Measurements from ENCODE around the gene MLF1.
A peak's percentile ranks its signal among the peaks of the same experiment; 100 is the strongest.
"Not testable (repeated sequence)": the region's sequence is repeated elsewhere in the genome, so short reads cannot be mapped to it uniquely, and the experiment has no call there.

MLF1 gene, protein sequence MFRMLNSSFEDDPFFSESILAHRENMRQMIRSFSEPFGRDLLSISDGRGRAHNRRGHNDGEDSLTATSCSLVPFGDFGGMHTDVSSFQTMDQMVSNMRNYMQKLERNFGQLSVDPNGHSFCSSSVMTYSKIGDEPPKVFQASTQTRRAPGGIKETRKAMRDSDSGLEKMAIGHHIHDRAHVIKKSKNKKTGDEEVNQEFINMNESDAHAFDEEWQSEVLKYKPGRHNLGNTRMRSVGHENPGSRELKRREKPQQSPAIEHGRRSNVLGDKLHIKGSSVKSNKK

DNA sequence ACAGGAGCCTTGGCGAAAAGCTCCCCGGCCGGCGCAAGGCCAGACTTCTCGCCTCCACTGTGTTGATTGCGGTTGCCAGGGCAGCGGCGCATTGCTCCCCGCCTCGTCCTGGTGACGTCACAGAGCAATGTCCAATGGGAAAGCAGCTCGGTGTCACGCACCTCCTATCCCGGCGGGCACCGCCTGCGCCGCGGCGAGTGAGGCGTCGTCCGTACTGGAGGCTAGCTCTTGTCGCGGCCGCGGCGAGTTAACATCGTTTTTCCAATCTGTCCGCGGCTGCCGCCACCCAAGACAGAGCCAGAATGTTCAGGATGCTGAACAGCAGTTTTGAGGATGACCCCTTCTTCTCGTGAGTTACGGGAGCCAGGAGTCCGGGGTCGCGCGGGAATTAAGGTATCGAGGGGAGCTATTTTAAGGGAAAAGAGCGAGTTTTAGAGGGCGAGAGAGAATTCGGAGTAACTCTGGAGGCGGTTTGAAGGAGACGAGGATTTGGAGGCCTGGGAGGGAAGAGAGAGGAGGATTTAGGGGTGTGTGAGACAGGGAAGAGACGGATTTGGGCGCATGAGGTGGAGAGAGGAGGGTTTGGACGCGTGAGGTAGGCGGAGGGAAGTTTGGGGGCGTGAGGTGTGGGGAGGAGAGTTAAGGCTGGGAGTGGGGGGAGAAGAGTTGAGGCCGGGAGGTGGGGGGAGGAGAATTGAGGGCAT is at the start of gene MLF1:
MLF1 (plus strand) TSS at position 196 of the 704 bp plus-strand sequence; CDS start at position 303, 107 bp downstream.
- DNase-seq, result peak; percentile 84

DNA sequence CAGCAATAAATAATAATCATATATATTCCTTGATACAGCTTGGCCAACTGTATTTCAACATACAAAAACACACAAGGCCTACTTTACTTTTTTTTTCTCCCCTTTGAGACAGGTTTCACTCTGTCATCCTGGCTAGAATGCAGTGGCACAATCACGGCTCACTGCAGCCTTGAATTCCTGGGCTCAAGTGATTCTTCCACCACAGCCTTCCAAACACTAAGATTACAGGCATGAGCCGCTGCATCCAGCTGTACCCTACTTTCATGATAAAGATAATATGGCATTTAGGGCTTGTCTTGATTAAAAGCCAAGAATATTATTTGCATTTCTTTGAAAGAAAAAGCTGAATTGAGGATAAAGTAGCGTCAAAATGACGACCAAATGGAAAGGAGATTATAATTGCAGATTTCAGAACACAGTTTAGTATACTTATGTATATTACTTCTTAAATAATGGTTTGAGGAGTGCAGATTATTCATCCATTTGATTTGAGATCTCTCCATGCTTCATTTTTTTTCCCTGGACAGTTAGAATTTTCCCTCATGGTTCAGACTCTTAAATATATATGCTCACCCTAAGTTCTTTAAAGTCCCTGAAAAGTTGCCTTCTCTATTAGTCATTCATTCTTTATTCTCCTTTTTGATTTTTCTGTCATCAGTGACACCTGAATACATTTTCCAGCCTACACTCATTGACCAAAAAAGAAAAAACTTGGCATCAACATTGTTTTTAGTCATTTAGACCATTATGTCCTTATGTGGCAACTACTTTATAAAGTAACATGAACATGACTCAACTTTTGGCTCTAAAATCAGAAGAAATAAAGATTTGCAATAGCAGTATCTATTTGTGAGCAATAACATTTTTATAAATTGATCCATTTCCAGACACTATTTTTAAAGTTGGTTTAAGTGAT is 48.5 kb upstream of the MLF1 start:
- DNase-seq, result no peak

DNA sequence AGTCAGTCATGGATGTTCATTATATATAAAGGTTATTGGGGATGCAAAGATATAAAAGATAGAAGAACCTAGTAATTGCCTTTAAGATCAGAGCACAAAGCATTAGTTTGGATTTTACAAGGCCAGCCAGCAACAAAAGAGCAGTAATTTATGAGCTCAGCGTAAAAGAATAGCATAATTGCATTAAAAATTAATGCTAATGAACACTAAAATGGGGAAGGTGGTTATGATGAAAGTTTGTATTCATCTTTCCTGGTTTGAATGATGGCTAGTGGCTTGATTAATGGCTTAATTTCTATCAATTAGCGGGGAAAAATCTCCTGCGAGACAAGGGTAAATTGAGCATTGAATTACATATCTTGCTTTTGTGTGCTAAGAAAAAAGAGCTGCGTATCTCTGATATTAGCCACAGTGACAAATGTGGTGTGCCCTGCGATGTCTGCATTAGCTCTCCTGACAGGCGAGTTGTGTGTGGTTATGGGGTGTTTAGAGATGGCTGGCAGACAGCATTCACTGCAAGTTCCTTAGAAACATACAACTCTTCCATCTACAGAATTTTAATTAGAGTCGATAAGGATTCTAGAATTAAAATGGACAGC is 42.8 kb upstream of the MLF1 start:
- DNase-seq, result no peak

DNA sequence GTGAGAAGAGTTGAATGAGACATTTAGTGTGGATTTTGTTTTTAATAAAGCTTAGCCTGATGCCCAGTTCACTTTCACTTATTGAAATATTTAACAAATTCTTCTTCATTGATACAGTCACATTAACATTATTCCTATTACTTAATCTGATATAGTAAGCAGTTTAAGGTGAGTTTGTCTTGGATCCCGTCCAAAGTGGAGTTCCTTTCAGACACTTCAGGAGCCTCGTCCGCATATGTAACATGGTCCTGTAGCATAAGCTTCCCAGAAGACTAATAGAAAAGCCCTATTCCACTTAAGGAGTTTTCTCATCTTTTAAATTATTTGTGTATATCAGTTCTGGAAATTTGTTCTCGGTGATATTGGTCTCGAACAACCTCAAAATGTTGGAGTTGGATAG is 39.7 kb upstream of the MLF1 start:
- DNase-seq, result no peak

DNA sequence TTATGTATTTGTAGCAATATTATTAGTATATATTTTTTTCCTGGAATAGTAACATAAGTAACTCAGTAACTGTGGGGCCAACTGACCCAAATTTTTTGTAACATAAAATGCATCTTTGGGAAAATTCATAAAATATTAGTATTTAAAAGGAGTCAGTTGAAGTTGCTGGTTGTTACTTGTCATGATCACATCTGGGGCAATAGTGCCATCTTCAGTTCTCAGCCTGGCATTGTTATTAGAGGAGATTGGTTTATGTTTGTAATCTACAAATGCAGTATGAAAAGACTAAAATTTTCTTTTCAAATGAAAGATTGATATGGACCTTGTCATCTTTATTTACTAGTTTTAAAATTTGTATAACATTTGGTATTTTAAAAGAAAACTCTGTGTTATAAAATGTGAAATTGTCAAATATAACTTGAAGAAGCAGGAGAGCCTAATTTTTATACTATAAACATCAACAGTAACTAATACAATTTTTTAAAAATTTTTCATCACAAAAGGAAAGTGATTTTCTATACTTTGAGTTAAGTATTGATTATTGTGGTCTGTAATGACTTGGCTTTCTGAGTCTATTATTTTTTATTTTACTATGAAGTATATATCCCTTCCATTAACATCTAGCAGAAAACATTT is 38.8 kb upstream of the MLF1 start:
- DNase-seq, result peak; percentile 9

DNA sequence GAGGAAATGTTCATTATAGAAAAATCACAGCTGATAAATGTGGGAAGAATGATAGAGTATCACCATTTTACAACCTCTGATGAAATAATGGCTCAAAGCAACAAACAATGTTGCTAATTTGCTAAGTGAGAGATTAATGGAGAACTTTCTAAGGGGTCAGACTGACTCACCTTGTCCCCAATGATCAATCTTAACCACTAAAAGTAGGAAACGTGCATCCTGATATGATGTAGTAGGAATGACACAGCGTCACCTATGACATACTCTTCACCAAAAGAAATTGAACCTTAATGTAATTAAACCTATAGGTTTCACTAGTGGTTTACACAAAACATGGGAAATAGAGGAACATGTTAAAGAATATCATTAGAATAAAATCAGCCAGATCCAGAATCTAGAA is 35.1 kb upstream of the MLF1 start:
- no peak for DNase-seq

DNA sequence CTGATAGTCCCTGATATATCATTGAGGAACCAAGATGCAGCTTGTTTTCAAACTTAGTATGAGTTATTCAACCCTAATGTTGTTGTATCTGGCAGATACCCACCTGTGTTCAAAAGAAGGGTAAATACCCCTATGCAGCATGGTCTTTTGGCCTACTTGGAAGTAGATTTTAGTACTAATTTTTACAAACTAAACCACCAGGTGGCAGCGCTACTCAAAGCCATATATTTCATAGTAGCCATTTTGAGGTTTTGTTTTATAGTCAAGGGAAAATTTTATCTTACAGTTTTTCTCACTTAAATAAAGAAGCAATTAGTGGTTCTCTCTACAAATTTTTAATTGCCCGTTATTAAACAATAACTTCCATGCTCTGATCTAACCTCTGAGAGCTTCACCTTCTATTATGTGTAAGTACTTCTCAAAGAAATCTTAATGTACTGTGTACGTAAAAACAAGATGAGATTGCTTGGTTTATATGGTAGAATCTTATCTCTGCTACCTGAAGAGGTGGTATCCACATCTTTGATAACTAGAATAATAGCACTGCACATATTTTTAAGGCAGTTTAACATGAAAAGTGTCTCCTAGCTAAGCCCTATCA is 31.5 kb upstream of the MLF1 start:
- DNase-seq, result peak; percentile 10

DNA sequence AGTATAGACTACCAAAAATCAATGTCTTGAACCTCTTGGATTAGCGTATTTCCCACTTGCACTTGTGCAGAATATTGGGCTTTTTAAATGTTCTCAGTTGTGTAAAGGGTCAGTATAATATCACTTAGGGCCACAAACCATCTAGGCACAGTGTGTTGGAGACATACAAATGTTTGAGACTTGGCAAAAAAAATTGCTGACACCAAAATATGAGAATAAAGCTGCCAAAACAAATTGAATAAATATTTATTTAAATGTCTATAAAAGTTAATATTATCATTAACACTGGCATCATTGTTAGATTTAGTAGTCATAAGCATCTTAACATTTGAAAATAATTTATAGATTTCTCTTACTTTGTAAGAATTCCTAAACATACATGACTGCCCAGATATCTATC is 30.9 kb upstream of the MLF1 start:
- DNase-seq, result no peak

DNA sequence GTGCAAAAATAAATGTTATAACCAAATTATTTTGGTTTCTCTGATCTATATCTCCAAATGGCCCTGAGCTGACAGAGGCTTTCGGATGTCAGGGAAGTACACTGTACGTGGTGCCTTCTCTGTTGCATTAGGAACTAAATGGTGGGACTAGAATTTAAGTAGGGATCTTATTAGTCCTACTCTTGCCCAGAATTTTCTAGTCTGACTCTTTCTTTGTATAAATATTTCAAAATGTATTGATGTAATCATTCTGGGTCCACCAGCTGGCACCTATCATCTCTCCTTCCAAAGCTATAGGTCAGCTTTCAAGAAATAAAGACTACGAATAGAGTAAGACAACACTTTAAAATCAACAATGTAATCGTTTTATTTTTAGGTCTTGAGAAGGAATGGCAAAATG is 22.3 kb upstream of the MLF1 start:
- DNase-seq, result no peak

DNA sequence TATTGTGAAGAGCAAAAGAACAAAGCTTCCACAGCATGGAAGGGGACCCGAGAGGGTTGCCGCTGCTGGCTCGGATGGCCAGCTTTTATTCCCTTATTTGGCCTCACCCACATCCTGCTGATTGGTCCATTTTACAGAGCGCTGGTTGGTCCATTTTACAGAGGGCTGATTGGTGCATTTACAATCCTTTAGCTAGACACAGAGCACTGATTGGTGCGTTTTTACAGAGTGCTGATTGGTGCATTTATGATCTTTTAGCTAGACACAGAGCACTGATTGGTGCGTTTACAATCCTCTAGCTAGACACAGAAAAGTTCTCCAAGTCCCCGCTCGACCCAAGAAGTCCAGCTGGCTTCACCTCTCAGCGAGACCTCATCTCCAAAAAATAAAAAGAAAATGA is 21.1 kb upstream of the MLF1 start:
- not testable (repeated sequence) for DNase-seq

DNA sequence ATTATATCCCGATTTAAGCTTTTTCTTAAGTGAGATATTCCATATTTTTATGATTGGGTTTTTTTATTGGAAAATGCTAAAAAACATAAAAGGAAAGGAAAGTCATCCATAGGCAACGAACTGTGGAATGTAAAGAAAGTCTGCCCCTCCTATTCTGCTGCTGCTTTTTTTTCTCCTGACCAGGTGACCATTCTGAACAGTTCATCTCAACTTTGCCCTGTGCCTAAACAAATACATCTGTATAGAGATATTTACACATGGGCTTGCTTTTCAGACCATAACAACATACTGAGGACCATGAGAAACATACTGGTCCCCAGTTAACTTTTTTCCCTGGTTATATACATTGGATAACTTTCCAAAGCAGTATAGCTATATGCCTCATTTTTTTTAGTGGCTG is 18.9 kb upstream of the MLF1 start:
- no peak for DNase-seq

DNA sequence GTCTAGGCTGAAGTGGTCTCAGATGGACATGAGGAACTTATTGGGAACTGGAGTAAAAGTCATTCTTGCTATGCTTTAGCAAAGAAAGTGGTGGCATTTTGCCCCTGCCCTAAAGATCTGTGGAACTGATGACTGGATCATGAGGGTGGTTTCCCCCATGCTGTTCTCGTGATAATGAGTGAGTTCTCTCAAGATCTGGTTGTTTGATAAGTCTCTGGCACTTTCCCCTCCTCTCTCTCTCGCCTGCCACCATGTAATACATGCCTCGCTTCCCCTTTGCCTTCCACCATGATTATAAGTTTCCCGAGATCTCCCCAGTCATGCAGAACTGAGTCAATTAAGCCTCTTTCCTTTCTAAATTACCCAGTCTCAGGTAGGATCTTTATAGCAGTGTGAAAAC is 11.5 kb upstream of the MLF1 start:
- no peak for DNase-seq

DNA sequence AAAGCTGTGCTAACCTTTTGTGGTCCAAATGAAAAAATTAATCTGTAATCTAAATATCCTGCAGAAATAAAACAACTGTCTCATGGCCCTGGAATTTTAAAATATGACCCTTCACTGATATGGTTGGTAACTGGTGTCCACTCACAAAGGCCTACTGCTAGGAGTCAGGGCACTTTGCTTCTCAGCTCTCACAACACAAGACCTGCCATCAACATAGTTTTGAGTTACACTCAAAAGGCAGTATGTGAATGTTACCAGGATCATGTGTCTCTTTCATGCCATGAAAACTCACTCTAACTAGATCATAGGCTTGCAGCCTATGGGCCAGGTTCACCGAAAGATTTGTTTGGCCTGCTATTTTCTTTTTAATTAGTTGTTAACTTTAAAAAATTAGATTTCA is 10.0 kb upstream of the MLF1 start:
- no peak for DNase-seq

DNA sequence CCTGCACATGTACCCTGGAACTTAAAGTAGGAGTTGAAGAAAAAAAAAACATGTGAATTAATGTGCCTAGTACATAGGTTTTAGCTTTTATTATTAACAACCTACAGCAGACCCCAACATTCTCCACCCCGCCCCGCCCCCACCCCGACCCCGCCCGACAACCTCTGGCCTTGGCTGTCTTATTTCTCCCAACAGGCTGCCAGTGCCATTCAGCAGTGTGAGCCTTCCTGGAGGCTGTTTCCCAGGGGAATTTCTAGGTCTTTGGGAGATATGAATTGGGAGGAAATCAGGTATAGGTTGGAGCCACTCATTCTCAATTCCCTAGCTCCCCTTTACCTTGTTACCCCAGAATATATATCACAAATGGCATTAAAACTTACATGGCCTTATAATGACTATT is 8.3 kb upstream of the MLF1 start:
- DNase-seq, result no peak

DNA sequence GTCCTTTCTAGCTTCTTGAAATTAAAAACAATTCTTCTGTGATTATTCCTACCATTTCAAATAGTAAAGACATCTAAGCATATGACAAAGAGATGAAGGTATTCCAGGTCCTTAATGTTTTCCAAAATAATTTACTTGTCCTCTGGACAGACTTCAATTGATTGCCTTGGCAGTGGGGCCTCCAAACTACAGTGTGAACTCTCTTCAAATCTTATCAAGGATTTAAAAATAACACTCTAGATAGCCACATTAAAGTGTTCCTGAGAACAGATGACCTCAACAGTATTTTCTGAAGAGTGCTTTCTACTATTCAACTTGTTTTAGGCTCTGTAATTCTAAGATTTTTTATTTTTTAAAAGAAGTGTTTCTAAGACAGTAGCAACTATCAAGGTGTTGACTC is 7.9 kb upstream of the MLF1 start:
- DNase-seq, result no peak

DNA sequence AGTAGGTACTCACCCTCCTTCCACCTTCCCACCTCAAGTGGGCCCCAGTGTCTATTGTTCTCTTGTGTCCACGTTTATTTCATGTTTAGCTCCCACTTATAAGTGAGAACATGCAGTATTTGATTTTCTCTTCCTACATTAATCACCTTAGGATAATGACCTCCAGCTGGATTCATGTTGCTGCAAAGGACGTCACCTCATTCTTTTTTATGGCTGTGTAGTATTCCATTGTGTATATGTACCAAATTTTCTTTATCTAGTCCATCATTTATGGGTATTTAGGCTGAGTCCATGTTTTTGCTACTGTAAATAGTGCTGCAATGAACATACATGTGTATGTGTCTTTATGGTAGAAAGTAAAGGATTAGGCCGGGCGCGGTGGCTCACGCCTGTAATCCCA is 5.9 kb upstream of the MLF1 start:
- DNase-seq, result no peak

DNA sequence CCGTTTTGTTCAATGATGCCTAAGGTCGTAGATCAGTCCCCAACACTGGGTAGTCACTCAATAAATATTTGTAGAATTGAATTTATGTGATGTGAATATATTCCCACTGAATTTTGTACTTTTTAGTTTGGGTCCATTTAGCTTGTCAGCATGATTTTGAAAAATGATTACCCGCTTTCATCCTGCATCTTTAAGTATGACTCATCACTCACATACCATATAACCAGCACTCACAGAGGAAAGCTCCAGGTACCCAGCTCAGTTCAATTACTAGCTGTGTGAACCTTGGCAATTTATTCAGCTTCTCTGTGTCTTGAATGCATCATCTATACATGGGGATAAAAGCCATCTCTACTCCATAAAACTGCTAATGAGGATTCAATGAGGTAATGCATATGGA is 2.2 kb upstream of the MLF1 start:
- DNase-seq, result no peak

DNA sequence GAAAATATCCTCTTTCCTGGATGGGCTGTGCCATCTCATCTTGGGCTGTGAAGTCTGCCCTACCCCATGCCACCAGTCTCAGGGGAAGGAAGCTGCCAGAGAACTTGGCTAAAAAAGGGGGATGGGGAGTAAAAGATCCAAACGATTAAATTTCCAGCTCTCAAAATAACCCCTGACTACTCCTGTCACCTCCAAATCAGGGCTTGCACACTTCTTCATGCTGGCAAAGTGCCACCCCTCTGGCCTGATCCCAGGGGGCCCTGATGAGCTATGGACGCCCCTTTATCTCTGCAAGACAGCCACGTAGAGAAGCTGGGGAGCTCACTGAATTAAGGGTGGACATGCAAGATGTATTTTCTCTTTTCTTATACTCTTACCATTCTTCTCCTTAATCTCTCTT is 1.2 kb upstream of the MLF1 start:
- DNase-seq, result no peak

DNA sequence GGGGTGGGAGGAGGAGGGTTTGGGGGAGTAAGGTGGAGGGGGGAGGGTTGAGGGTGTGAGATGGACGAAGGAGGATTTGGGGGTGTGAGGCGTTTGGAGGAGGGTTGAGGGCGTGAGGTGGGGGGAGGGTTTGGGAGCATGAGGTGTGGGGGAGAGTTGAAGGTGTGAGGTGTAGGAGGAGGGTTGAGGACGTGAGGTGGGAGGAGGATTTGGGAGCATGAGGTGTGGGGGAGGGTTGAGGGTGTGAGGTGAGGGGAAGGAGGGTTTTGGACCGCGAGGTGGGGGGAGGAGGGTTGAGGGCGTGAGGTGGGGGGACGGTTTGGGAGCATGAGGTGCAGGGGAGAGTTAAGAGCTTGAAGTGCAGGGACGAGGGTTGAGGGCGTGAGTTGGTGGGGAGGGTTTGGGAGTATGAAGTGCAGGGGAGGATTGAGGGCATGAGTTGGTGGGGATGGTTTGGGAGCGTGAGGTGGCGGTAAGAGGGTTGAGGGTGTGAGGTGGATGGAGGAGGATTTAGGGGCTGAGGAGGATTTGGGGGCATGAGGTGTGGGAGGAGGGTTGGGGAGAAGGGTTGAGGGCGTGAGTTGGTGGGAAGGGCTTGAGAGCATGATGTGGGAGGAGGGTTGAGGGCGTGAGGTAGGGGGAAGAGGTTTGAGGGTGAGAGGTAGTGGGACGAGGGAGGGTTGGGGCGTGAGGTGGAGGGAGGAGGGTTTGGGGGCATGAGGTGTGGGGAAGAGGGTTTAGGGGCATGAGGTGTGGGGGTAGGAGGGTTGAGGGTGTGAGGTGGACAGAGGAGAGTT is 1.2 kb downstream of the MLF1 start:
- no peak for DNase-seq

DNA sequence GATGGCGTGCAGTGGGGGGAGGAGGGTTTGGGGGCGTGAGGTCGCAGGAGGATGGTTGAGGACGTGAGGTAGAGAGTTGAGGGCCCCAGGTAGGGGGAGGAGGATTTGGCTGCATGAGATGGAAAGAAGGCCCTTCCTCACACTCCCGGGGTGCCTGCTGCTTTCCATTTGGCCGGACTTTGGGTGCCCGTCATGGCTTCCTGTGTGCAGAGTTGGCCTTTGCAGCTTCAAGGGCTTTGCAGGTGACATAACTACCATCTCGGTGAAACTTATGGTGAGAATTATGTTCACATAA is 1.7 kb downstream of the MLF1 start:
- no peak for DNase-seq

DNA sequence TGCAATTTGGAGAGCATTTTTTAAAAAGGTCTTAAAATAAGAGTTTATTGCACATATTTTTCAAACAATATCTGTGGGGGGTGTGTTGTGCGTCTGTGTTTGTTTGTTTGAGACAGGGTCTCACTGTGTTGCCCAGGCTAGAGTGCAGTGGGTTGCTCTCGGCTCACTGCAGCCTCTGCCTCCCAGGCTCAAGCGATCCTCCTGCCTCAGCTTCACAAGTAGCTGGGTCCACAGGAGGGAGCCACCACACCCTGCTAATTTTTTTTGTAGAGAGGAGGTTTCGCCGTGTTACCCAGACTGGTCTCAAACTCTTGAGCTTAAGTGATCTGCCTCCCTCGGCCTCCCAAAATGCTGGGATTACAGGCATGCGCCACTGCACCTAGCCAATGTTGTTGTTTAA is 2.7 kb downstream of the MLF1 start:
- no peak for DNase-seq

DNA sequence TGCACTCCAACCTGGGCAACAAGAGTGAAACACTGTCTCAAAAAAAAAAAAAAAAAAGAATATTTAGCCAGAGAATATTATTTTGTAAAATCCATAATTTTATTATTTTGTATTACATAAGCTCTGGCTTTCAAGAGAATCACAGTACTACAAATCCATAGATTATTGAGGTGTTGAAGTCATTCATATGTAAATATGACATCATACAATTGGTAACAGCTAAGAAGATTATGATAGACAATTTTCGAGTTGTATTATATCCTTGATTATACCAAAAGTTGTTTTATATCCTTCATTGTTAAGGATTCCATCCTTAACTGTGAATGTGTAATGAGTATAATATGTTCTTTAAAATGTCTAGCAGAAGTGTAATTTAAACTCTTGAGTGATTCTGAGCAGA is 3.7 kb downstream of the MLF1 start:
- DNase-seq, result no peak

Data from amniotic stem cell (primary cell).